ENCODE data around the gene ZBTB20. TPM values are rescaled to one million over a fixed set of nuclear protein-coding genes. Genes with fewer than 3 reads are reported as not detected.

Gene ZBTB20
- polyA plus RNA-seq, 1 donor from 2014 or later: 4.8 TPM

- Histone ChIP-seq H3K9me3 (ENCODE audit: low read length) (no peaks in the 10 kb centered on the region), H3K27ac (ENCODE audit: low read length) (no peak overlapping the region), H3K9me2 (ENCODE audit: insufficient read depth, low read length) (no peaks in the 10 kb centered on the region), H3K36me3 (ENCODE audit: insufficient read depth, low read length) (no peaks in the 10 kb centered on the region), H2AFZ (ENCODE audit: low read depth, low read length) (no peak overlapping the region), H3K9ac (ENCODE audit: low read length) (no peak overlapping the region), H4K20me1 (ENCODE audit: insufficient read depth) (no peaks in the 10 kb centered on the region), H3K4me3 (ENCODE audit: low read length) (no peak overlapping the region), H3K4me2 (ENCODE audit: low read length) (no peak overlapping the region), H3F3A (ENCODE audit: insufficient read depth, low read length, poor library complexity, severe bottlenecking) (no peaks in the 10 kb centered on the region), H3K27me3 (ENCODE audit: insufficient read depth, low read depth, low read length) (no peaks in the 10 kb centered on the region), H3K79me2 (replicated peaks; ENCODE audit: insufficient read depth, low read length) (no peaks in the 10 kb centered on the region)
- TF ChIP-seq POLR2AphosphoS5 (IDR thresholded peaks at IDR 0.05) (no peak), EZH2 (IDR thresholded peaks at IDR 0.05; ENCODE audit: borderline replicate concordance, insufficient read depth, low read length, poor library complexity, severe bottlenecking) (no peak), EP300 (conservative IDR thresholded peaks at IDR 0.05; ENCODE audit: poor library complexity, severe bottlenecking) (no peak), RAD21 (conservative IDR thresholded peaks at IDR 0.05) (no peak), SMC3 (conservative IDR thresholded peaks at IDR 0.05; ENCODE audit: poor library complexity) (no peak), TAF1 (IDR thresholded peaks at IDR 0.05; ENCODE audit: low read depth) (no peak)
- TF ChIP-seq, protein P1, sequence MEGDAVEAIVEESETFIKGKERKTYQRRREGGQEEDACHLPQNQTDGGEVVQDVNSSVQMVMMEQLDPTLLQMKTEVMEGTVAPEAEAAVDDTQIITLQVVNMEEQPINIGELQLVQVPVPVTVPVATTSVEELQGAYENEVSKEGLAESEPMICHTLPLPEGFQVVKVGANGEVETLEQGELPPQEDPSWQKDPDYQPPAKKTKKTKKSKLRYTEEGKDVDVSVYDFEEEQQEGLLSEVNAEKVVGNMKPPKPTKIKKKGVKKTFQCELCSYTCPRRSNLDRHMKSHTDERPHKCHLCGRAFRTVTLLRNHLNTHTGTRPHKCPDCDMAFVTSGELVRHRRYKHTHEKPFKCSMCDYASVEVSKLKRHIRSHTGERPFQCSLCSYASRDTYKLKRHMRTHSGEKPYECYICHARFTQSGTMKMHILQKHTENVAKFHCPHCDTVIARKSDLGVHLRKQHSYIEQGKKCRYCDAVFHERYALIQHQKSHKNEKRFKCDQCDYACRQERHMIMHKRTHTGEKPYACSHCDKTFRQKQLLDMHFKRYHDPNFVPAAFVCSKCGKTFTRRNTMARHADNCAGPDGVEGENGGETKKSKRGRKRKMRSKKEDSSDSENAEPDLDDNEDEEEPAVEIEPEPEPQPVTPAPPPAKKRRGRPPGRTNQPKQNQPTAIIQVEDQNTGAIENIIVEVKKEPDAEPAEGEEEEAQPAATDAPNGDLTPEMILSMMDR (IDR thresholded peaks at IDR 0.05; ENCODE audit: poor library complexity, severe bottlenecking): no peak
These were observed 84.6 kb downstream of the ZBTB20 start for GRCh38 chr3:115062412-115062956.

GRCh38 chr3:115062009-115062408 is 85.1 kb downstream of the ZBTB20 start:
- H3F3A ChIP-seq (ENCODE audit: insufficient read depth, low read length, poor library complexity, severe bottlenecking): no peaks in the 10 kb centered on the region
- no peaks in the 10 kb centered on the region for H3K9me3 ChIP-seq (ENCODE audit: low read length)
- no peaks in the 10 kb centered on the region for H3K36me3 ChIP-seq (ENCODE audit: insufficient read depth, low read length)
- no peak overlapping the region for H2AFZ ChIP-seq (ENCODE audit: low read depth, low read length)
- no peaks in the 10 kb centered on the region for H4K20me1 ChIP-seq (ENCODE audit: insufficient read depth)
- no peak overlapping the region for H3K27ac ChIP-seq (ENCODE audit: low read length)
- H3K27me3 ChIP-seq (ENCODE audit: insufficient read depth, low read depth, low read length): no peaks in the 10 kb centered on the region
- H3K9ac ChIP-seq (ENCODE audit: low read length): no peak overlapping the region
- H3K79me2 ChIP-seq (replicated peaks; ENCODE audit: insufficient read depth, low read length): no peaks in the 10 kb centered on the region
- H3K4me3 ChIP-seq (ENCODE audit: low read length): no peak overlapping the region
- TF ChIP-seq, protein P1 (IDR thresholded peaks at IDR 0.05; ENCODE audit: poor library complexity, severe bottlenecking): no peak
- TF ChIP-seq, protein P2, sequence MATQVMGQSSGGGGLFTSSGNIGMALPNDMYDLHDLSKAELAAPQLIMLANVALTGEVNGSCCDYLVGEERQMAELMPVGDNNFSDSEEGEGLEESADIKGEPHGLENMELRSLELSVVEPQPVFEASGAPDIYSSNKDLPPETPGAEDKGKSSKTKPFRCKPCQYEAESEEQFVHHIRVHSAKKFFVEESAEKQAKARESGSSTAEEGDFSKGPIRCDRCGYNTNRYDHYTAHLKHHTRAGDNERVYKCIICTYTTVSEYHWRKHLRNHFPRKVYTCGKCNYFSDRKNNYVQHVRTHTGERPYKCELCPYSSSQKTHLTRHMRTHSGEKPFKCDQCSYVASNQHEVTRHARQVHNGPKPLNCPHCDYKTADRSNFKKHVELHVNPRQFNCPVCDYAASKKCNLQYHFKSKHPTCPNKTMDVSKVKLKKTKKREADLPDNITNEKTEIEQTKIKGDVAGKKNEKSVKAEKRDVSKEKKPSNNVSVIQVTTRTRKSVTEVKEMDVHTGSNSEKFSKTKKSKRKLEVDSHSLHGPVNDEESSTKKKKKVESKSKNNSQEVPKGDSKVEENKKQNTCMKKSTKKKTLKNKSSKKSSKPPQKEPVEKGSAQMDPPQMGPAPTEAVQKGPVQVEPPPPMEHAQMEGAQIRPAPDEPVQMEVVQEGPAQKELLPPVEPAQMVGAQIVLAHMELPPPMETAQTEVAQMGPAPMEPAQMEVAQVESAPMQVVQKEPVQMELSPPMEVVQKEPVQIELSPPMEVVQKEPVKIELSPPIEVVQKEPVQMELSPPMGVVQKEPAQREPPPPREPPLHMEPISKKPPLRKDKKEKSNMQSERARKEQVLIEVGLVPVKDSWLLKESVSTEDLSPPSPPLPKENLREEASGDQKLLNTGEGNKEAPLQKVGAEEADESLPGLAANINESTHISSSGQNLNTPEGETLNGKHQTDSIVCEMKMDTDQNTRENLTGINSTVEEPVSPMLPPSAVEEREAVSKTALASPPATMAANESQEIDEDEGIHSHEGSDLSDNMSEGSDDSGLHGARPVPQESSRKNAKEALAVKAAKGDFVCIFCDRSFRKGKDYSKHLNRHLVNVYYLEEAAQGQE (IDR thresholded peaks at IDR 0.05; ENCODE audit: borderline replicate concordance): no peak
- TF ChIP-seq RAD21 (conservative IDR thresholded peaks at IDR 0.05): no peak
- no peak for TF ChIP-seq POLR2AphosphoS5 (IDR thresholded peaks at IDR 0.05)
- TF ChIP-seq EP300 (conservative IDR thresholded peaks at IDR 0.05; ENCODE audit: poor library complexity, severe bottlenecking): no peak
- no peak for TF ChIP-seq SMC3 (conservative IDR thresholded peaks at IDR 0.05; ENCODE audit: poor library complexity)
- no peak for TF ChIP-seq TAF1 (IDR thresholded peaks at IDR 0.05; ENCODE audit: low read depth)
- no peak for TF ChIP-seq EZH2 (IDR thresholded peaks at IDR 0.05; ENCODE audit: borderline replicate concordance, insufficient read depth, low read length, poor library complexity, severe bottlenecking)
- TF ChIP-seq MXI1 (conservative IDR thresholded peaks at IDR 0.05; ENCODE audit: poor library complexity, severe bottlenecking): no peak
- H3K9me2 ChIP-seq (ENCODE audit: insufficient read depth, low read length): no peaks in the 10 kb centered on the region
- H3K4me2 ChIP-seq (ENCODE audit: low read length): no peak overlapping the region

Data from neural cell (in vitro differentiated cells).